Liver (tissue), 9 donors: Measurements from ENCODE around the gene BTBD9. TPM values are rescaled to one million over a fixed set of nuclear protein-coding genes. Genes with fewer than 3 reads are reported as not detected.

Source experiments
- DNase-seq: peaks from one replicate; pipeline ENCODE4 v3.0.0-alpha.2; 2017; ENCODE audit warnings: low spot score
- H3K27ac ChIP-seq, 2 donors: one replicate each; pipeline ENCODE4 v1.7.0; 2013; ENCODE audit warnings: inconsistent platforms in 2 of 2, low read length in 2 of 2, control low read depth in 1 of 2, low read depth in 1 of 2, mild to moderate bottlenecking in 1 of 2
- H3K27me3 ChIP-seq, 4 donors: one replicate each; pipeline versions ENCODE4 v1.6.1 to v1.7.0; 2013; ENCODE audit warnings: low read length in 3 of 4, inconsistent platforms in 1 of 4, mild to moderate bottlenecking in 1 of 4, moderate library complexity in 1 of 4; ENCODE audit not compliant: control insufficient read depth in 4 of 4, insufficient read depth in 4 of 4
- H3K36me3 ChIP-seq, 4 donors: one replicate each; pipeline versions ENCODE4 v1.6.1 to v1.7.0; 2013; ENCODE audit warnings: low read length in 3 of 4, mild to moderate bottlenecking in 3 of 4, low read depth in 1 of 4, moderate library complexity in 1 of 4; ENCODE audit not compliant: control insufficient read depth in 4 of 4, insufficient read depth in 3 of 4
- H3K4me1 ChIP-seq, 4 donors: one replicate each; pipeline versions ENCODE4 v1.6.1 to v1.7.0; 2013; ENCODE audit warnings: low read length in 3 of 4, mild to moderate bottlenecking in 3 of 4, moderate library complexity in 1 of 4; ENCODE audit not compliant: control insufficient read depth in 4 of 4, insufficient read depth in 4 of 4
- H3K4me3 ChIP-seq, 3 donors: one replicate each; pipeline versions ENCODE4 v1.6.1 to v1.7.0; 2013; ENCODE audit warnings: low read length in 3 of 3, control low read depth in 1 of 3, low read depth in 1 of 3, mild to moderate bottlenecking in 1 of 3
- H3K9ac ChIP-seq, 2 donors: one replicate each; pipeline ENCODE4 v1.7.0; 2013; ENCODE audit warnings: low read length in 2 of 2, mild to moderate bottlenecking in 2 of 2, moderate library complexity in 2 of 2, control low read depth in 1 of 2, low read depth in 1 of 2
- H3K9me3 ChIP-seq, 4 donors: one replicate each; pipeline versions ENCODE4 v1.6.1 to v1.7.0; 2013; ENCODE audit warnings: low read length in 3 of 4; ENCODE audit not compliant: control insufficient read depth in 4 of 4
- EGR1 ChIP-seq, 2 donors: IDR thresholded peaks; 2 replicates each; pipeline ENCODE4 v1.6.1; 2016 to 2018; ENCODE audit warnings: antibody characterized with exemption in 2 of 2, low read depth in 2 of 2
- FOXA1 ChIP-seq: IDR thresholded peaks from 2 replicates; pipeline ENCODE4 v1.6.1; 2016; ENCODE audit warnings: antibody characterized with exemption
- FOXA2 ChIP-seq: IDR thresholded peaks from 2 replicates; pipeline ENCODE4 v1.6.1; 2016; ENCODE audit warnings: antibody characterized with exemption
- GABPA ChIP-seq, 2 donors: IDR thresholded peaks in 1 of 2; conservative IDR thresholded peaks in 1 of 2; 2 replicates each; pipeline ENCODE4 v1.6.1; 2016; ENCODE audit warnings: antibody characterized with exemption in 2 of 2, mild to moderate bottlenecking in 1 of 2, moderate library complexity in 1 of 2
- HNF4A ChIP-seq, 2 donors: conservative IDR thresholded peaks; 2 replicates each; pipeline ENCODE4 v1.6.1; 2016; ENCODE audit warnings: antibody characterized with exemption in 2 of 2, mild to moderate bottlenecking in 2 of 2
- HNF4G ChIP-seq: IDR thresholded peaks from 2 replicates; pipeline ENCODE4 v1.6.1; 2016; ENCODE audit warnings: antibody characterized with exemption
- JUND ChIP-seq, 2 donors: IDR thresholded peaks; 2 replicates each; pipeline ENCODE4 v1.6.1; 2016; ENCODE audit warnings: antibody characterized with exemption in 2 of 2
- NR2F2 ChIP-seq: IDR thresholded peaks from 2 replicates; pipeline ENCODE4 v1.6.1; 2016; ENCODE audit warnings: antibody characterized with exemption
- RAD21 ChIP-seq, 2 donors: IDR thresholded peaks; 2 replicates each; pipeline ENCODE4 v1.6.1; 2016; ENCODE audit warnings: antibody characterized with exemption in 2 of 2, mild to moderate bottlenecking in 2 of 2
- RXRA ChIP-seq, 2 donors: IDR thresholded peaks; 2 replicates each; pipeline ENCODE4 v1.6.1; 2017 to 2018; ENCODE audit warnings: antibody characterized with exemption in 2 of 2, mild to moderate bottlenecking in 1 of 2
- SP1 ChIP-seq: IDR thresholded peaks from 2 replicates; pipeline ENCODE4 v1.6.1; 2018; ENCODE audit warnings: antibody characterized with exemption, mild to moderate bottlenecking
- TAF1 ChIP-seq: conservative IDR thresholded peaks from 2 replicates; pipeline ENCODE4 v1.6.1; 2016; ENCODE audit warnings: antibody characterized with exemption, mild to moderate bottlenecking
- YY1 ChIP-seq: IDR thresholded peaks from 2 replicates; pipeline ENCODE4 v1.6.1; 2016; ENCODE audit warnings: antibody characterized with exemption, mild to moderate bottlenecking
- WGBS: extraction: QIAGEN DNeasy Blood & Tissue Kit; methylation state at CpG from one replicate; pipeline ENCODE4 v1.1.7; 2013; 5-methylcytosine and 5-hydroxymethylcytosine counted together
- polyA plus RNA-seq, 2 donors: library from polyadenylated mRNA; stranded (reverse) in 1 of 2; unstranded in 1 of 2; fragments of 200-250 nt in 1 of 2; fragments of >200 nt in 1 of 2; fragmentation: Nextera tagmentation in 1 of 2; extraction: Ambion mirVana in 1 of 2; gene quantifications; one replicate each; pipeline versions ENCODE4 v1.2.1 to v1.2.3, GENCODE V29; 2013 to 2015
- total RNA-seq, 2 donors: library from RNA; depleted of rRNA; stranded (reverse); fragments of >200 nt; gene quantifications; one replicate each; pipeline ENCODE4 v1.2.3, GENCODE V29; 2014
- TF ChIP-seq, protein P1 (sequence below): IDR thresholded peaks from 2 replicates; pipeline ENCODE4 v1.6.1; 2016; ENCODE audit warnings: antibody characterized with exemption, mild to moderate bottlenecking
- TF ChIP-seq, protein P2 (sequence below): fragments of 150-350 bp; IDR thresholded peaks from 2 replicates; pipeline ENCODE4 v1.5.1; 2017; ENCODE audit warnings: improper control_type of control experiment, low read depth, low read length; ENCODE audit not compliant: missing input control
- TF ChIP-seq, protein P3 (sequence below): IDR thresholded peaks from 2 replicates; pipeline ENCODE4 v1.6.1; 2016; ENCODE audit warnings: antibody characterized with exemption
- TF ChIP-seq, protein P4 (sequence below): IDR thresholded peaks from 2 replicates; pipeline ENCODE4 v1.6.1; 2016; ENCODE audit warnings: antibody characterized with exemption
- TF ChIP-seq, protein P5 (sequence below): IDR thresholded peaks from 2 replicates; pipeline ENCODE4 v1.6.1; 2016; ENCODE audit warnings: antibody characterized with exemption
- donor health status: healthy.
- donor health status: healthy.
- donor health status: healthy.
- donor health status: healthy.
- donor health status: healthy.

The BTBD9 gene
- total and polyA plus RNA-seq, 4 donors = 2.0 to 12.4 (median 5.7) TPM

DNA sequence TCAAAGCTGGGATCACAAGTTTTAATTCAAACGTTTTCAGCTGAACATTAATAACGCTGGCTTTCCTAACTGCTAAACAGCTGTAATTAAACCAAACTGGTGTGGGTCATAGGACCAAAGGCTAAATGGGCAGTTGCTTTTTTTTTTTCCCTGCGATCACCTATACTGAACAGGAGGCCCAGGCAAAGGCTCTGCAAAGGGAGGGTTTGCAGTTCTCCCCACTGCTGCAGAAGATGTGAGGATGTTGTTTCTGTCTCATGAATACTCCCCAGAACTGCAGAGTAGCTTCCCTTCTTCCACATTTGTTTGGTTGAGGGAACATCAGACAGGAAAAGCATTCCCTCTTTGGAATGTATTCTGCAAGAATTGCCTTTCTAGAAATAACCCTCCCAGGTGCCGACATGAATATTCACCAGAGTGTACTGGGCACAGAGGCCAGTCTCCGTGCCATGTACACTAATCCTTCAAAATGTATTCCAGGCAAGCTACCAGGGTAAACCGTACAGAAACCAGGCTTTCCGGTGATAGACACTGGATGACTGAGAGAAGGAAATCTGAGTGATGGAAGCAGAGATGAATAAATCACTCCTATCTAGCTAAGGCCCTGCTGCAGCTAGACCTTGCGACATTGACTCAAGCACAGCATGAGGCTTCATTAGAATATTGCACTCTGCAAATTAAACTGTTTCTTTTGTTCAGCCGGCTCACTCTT, 370.1 kb downstream of the BTBD9 start:
- Histone ChIP-seq H3K9ac (no peak overlapping the region), H3K4me1 (no peaks in the 10 kb centered on the region), H3K9me3 (no peaks in the 10 kb centered on the region), H3K4me3 (no peak overlapping the region), H3K27me3 (no peaks in the 10 kb centered on the region), H3K27ac (no peak overlapping the region), H3K36me3 (no peaks in the 10 kb centered on the region)
- TF ChIP-seq SP1 (no peak), JUND (IDR thresholded peaks at IDR 0.05) (no peak), FOXA2 (no peak), EGR1 (IDR thresholded peaks at IDR 0.05; ENCODE audit: low read depth in 2 of 2) (no peak), YY1 (no peak), RXRA (IDR thresholded peaks at IDR 0.05) (no peak), GABPA (IDR thresholded peaks at IDR 0.05 in 1 of 2, conservative IDR thresholded peaks at IDR 0.05 in 1 of 2) (no peak), HNF4A (conservative IDR thresholded peaks at IDR 0.05) (no peak), HNF4G (no peak), FOXA1 (no peak), TAF1 (no peak), RAD21 (IDR thresholded peaks at IDR 0.05) (no peak), NR2F2 (no peak)
- TF ChIP-seq, protein P1, sequence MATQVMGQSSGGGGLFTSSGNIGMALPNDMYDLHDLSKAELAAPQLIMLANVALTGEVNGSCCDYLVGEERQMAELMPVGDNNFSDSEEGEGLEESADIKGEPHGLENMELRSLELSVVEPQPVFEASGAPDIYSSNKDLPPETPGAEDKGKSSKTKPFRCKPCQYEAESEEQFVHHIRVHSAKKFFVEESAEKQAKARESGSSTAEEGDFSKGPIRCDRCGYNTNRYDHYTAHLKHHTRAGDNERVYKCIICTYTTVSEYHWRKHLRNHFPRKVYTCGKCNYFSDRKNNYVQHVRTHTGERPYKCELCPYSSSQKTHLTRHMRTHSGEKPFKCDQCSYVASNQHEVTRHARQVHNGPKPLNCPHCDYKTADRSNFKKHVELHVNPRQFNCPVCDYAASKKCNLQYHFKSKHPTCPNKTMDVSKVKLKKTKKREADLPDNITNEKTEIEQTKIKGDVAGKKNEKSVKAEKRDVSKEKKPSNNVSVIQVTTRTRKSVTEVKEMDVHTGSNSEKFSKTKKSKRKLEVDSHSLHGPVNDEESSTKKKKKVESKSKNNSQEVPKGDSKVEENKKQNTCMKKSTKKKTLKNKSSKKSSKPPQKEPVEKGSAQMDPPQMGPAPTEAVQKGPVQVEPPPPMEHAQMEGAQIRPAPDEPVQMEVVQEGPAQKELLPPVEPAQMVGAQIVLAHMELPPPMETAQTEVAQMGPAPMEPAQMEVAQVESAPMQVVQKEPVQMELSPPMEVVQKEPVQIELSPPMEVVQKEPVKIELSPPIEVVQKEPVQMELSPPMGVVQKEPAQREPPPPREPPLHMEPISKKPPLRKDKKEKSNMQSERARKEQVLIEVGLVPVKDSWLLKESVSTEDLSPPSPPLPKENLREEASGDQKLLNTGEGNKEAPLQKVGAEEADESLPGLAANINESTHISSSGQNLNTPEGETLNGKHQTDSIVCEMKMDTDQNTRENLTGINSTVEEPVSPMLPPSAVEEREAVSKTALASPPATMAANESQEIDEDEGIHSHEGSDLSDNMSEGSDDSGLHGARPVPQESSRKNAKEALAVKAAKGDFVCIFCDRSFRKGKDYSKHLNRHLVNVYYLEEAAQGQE = no peak
- TF ChIP-seq, protein P2, sequence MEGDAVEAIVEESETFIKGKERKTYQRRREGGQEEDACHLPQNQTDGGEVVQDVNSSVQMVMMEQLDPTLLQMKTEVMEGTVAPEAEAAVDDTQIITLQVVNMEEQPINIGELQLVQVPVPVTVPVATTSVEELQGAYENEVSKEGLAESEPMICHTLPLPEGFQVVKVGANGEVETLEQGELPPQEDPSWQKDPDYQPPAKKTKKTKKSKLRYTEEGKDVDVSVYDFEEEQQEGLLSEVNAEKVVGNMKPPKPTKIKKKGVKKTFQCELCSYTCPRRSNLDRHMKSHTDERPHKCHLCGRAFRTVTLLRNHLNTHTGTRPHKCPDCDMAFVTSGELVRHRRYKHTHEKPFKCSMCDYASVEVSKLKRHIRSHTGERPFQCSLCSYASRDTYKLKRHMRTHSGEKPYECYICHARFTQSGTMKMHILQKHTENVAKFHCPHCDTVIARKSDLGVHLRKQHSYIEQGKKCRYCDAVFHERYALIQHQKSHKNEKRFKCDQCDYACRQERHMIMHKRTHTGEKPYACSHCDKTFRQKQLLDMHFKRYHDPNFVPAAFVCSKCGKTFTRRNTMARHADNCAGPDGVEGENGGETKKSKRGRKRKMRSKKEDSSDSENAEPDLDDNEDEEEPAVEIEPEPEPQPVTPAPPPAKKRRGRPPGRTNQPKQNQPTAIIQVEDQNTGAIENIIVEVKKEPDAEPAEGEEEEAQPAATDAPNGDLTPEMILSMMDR = no peak
- TF ChIP-seq, protein P3, sequence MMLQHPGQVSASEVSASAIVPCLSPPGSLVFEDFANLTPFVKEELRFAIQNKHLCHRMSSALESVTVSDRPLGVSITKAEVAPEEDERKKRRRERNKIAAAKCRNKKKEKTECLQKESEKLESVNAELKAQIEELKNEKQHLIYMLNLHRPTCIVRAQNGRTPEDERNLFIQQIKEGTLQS = no peak
- TF ChIP-seq, protein P4, sequence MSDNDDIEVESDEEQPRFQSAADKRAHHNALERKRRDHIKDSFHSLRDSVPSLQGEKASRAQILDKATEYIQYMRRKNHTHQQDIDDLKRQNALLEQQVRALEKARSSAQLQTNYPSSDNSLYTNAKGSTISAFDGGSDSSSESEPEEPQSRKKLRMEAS = no peak
- TF ChIP-seq, protein P5, sequence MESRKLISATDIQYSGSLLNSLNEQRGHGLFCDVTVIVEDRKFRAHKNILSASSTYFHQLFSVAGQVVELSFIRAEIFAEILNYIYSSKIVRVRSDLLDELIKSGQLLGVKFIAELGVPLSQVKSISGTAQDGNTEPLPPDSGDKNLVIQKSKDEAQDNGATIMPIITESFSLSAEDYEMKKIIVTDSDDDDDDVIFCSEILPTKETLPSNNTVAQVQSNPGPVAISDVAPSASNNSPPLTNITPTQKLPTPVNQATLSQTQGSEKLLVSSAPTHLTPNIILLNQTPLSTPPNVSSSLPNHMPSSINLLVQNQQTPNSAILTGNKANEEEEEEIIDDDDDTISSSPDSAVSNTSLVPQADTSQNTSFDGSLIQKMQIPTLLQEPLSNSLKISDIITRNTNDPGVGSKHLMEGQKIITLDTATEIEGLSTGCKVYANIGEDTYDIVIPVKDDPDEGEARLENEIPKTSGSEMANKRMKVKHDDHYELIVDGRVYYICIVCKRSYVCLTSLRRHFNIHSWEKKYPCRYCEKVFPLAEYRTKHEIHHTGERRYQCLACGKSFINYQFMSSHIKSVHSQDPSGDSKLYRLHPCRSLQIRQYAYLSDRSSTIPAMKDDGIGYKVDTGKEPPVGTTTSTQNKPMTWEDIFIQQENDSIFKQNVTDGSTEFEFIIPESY = no peak
- WGBS = 83% methylated on average over 9 of the region's 9 CpGs
- DNase-seq = no peak
